Cardiac muscle cell (in vitro differentiated cells and primary cell): ENCODE data around the gene SAMMSON. TPM values are rescaled to one million over a fixed set of nuclear protein-coding genes. Genes with fewer than 3 reads are reported as not detected.
A peak's percentile ranks its signal among the peaks of the same experiment; 100 is the strongest.

Experiments used
- DNase-seq, 2 donors: peaks; one replicate each; pipeline versions ENCODE4 v3.0.0 to v3.0.0-alpha.2; 2010 to 2017; ENCODE audit warnings: low read depth in 1 of 2, low spot score in 1 of 2
- H3K27ac ChIP-seq: fragments of 200-600 bp; sonication (generic); 2 replicates; pipeline ENCODE4 v1.5.1; 2016
- H3K27me3 ChIP-seq: fragments of 200-600 bp; sonication (generic); 2 replicates; pipeline ENCODE4 v1.6.0; 2016; ENCODE audit warnings: control low read depth
- H3K36me3 ChIP-seq: fragments of 200-600 bp; sonication (generic); 2 replicates; pipeline ENCODE4 v1.5.1; 2016; ENCODE audit warnings: control low read depth
- H3K4me1 ChIP-seq: fragments of 200-600 bp; sonication (generic); 2 replicates; pipeline ENCODE4 v1.8.1; 2017; ENCODE audit warnings: low read depth, mild to moderate bottlenecking, mixed run types
- H3K4me3 ChIP-seq: fragments of 200-600 bp; sonication (generic); 2 replicates; pipeline ENCODE4 v1.5.1; 2016; ENCODE audit warnings: mild to moderate bottlenecking
- H3K9me3 ChIP-seq: fragments of 200-600 bp; sonication (generic); 2 replicates; pipeline ENCODE4 v1.5.1; 2017; ENCODE audit warnings: low read depth, mild to moderate bottlenecking, control low read depth
- polyA plus RNA-seq: library from polyadenylated mRNA; unstranded; fragments of >200 nt; fragmentation: Nextera tagmentation; extraction: Ambion mirVana; gene quantifications from 2 replicates; pipeline ENCODE4 v1.2.1, GENCODE V29; 2016
- total RNA-seq: library from RNA; depleted of rRNA; stranded (reverse); fragments of >200 nt; gene quantifications from 2 replicates; pipeline ENCODE4 v1.2.3, GENCODE V29; 2016
- TF ChIP-seq, protein P1 (sequence below): IDR thresholded peaks from 2 replicates; pipeline ENCODE4 v1.5.1; 2012; ENCODE audit warnings: low read depth, mild to moderate bottlenecking, low read length

SAMMSON gene
- total and polyA plus RNA-seq, 2 experiments from 2014 or later, result 0.06 TPM; not detected in 1

GRCh38 chr3:70038693-70039092 is 39.2 kb downstream of the SAMMSON start:
- Histone ChIP-seq H3K36me3 (no peaks in the 10 kb centered on the region), H3K4me1 (no peaks in the 10 kb centered on the region), H3K4me3 (no peak overlapping the region), H3K27ac (no peak overlapping the region), H3K9me3 (no peaks in the 10 kb centered on the region), H3K27me3 (no peaks in the 10 kb centered on the region)
- TF ChIP-seq, protein P1, sequence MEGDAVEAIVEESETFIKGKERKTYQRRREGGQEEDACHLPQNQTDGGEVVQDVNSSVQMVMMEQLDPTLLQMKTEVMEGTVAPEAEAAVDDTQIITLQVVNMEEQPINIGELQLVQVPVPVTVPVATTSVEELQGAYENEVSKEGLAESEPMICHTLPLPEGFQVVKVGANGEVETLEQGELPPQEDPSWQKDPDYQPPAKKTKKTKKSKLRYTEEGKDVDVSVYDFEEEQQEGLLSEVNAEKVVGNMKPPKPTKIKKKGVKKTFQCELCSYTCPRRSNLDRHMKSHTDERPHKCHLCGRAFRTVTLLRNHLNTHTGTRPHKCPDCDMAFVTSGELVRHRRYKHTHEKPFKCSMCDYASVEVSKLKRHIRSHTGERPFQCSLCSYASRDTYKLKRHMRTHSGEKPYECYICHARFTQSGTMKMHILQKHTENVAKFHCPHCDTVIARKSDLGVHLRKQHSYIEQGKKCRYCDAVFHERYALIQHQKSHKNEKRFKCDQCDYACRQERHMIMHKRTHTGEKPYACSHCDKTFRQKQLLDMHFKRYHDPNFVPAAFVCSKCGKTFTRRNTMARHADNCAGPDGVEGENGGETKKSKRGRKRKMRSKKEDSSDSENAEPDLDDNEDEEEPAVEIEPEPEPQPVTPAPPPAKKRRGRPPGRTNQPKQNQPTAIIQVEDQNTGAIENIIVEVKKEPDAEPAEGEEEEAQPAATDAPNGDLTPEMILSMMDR, result no peak
- no peak for DNase-seq

DNA sequence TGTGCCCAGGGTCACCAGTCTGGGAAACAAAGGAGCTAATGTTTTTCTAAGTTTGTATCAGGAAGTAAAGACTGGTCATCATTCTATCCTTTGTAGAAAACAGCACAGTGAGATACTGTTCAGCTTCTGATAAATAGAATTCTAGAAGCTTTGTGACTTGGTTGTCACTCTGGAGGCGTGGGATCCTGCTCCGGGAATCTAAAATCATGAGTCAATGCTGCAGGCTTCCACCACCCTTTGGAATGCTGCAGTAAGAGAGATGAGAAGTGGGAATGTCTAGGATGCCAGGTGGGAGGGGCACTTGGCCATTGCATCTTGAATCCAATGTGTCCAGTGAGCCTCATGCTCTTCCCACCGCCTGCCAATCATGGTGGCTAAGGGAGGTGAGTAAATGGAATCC is 40.9 kb downstream of the SAMMSON start:
- DNase-seq, result no peak
- Histone ChIP-seq H3K27ac (no peak overlapping the region), H3K4me3 (no peak overlapping the region), H3K4me1 (no peaks in the 10 kb centered on the region), H3K36me3 (no peaks in the 10 kb centered on the region), H3K9me3 (no peaks in the 10 kb centered on the region), H3K27me3 (no peaks in the 10 kb centered on the region)
- TF ChIP-seq, protein P1, result no peak

DNA sequence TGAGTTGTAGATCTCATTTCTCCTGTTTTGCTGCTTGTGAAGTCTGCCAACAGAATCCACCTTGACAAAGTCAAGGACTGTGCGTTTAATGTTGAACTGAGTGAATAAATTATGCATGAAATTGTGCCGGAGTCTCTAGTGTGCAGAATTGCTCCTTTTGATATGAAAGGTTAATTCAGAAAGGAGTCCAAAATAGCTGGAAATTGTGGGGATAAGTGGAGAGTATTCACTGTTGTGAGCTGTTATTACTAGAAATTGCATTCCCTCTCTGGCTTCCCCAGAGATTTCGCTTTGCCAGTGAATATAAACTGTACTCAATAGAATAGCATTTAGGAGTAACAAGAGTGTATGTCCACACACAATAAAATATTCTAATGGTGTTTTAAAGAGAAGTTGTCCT is 43.1 kb downstream of the SAMMSON start:
- H3K36me3 ChIP-seq, result no peaks in the 10 kb centered on the region
- no peaks in the 10 kb centered on the region for H3K27me3 ChIP-seq
- no peak overlapping the region for H3K27ac ChIP-seq
- H3K4me3 ChIP-seq, result no peak overlapping the region
- no peaks in the 10 kb centered on the region for H3K9me3 ChIP-seq
- no peaks in the 10 kb centered on the region for H3K4me1 ChIP-seq
- TF ChIP-seq, protein P1, result no peak
- no peak for DNase-seq

DNA sequence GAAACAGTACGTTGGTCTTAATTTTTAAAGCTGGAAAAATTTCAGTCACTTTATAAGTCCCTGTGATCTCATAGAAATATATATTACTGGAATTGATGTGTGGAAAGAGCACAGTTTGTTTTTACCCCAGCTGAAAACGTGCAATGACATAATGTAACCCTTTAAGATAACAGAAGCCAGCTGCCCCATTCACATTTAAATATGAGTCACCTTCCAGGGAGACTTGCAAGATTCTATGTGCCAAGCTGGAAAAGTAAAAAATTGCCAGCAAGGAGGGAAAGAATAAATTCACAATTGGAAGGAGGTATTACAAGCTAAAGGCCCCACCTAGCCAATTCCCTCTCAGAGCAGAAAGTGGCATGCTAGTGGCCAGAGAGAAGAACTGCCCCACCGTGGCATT is 50.2 kb downstream of the SAMMSON start:
- Histone ChIP-seq H3K27me3 (no peaks in the 10 kb centered on the region), H3K36me3 (no peaks in the 10 kb centered on the region), H3K9me3 (no peaks in the 10 kb centered on the region), H3K4me3 (no peak overlapping the region), H3K27ac (no peak overlapping the region), H3K4me1 (no peaks in the 10 kb centered on the region)
- TF ChIP-seq, protein P1, result no peak
- DNase-seq, result peak in 1 of 2 donors; percentile 61

- H3K36me3 ChIP-seq, result no peaks in the 10 kb centered on the region
- H3K9me3 ChIP-seq, result no peaks in the 10 kb centered on the region
- no peaks in the 10 kb centered on the region for H3K4me1 ChIP-seq
- no peak overlapping the region for H3K4me3 ChIP-seq
- no peaks in the 10 kb centered on the region for H3K27me3 ChIP-seq
- TF ChIP-seq, protein P1, result no peak
- no peak for DNase-seq
- no peak overlapping the region for H3K27ac ChIP-seq
Measured at GRCh38 chr3:70053293-70053692, 53.8 kb downstream of the SAMMSON start.

GRCh38 chr3:70056081-70056480 is 56.5 kb downstream of the SAMMSON start:
- no peaks in the 10 kb centered on the region for H3K9me3 ChIP-seq
- no peaks in the 10 kb centered on the region for H3K27me3 ChIP-seq
- TF ChIP-seq, protein P1, result no peak
- no peaks in the 10 kb centered on the region for H3K36me3 ChIP-seq
- H3K27ac ChIP-seq, result no peak overlapping the region
- no peak for DNase-seq
- no peaks in the 10 kb centered on the region for H3K4me1 ChIP-seq
- H3K4me3 ChIP-seq, result no peak overlapping the region
